ENCODE measurements around the gene SORCS2.

DNA sequence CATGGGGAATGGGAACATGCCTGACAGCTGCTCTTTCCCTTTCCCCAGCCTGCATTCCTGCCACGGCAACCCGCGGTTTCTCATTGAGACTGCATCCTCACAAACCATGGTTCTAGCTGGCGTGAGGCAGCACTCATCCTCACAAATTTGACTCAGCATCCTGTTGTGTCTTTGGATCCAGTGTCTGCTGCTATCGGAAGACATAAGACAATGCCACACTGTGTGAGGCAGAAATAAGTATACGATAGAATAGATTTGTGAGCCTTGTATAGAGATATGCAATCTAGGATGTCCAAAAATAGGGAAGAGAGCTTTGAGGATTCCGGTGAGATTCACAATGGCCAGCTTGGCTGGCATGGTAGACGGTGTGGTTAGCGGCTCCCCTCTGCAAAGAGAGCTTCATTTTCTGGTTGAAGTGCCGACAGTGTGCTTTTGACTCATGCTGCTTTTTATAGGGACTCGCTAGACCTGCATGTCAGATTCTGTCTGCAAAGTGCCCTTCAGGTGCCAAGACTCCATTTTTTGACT is 403.7 kb downstream of the SORCS2 start:
- TF ChIP-seq ZNF274 (IDR thresholded peaks at IDR 0.05; ENCODE audit: low read depth, low read length) (no peak), YY1 (IDR thresholded peaks at IDR 0.05; ENCODE audit: insufficient read depth, insufficient read length) (no peak), SUZ12 (IDR thresholded peaks at IDR 0.05; ENCODE audit: extremely low read depth, insufficient read depth, insufficient read length) (no peak)
